ENCODE results near the gene ATXN1.
"Not testable (repeated sequence)": the region's sequence is repeated elsewhere in the genome, so short reads cannot be mapped to it uniquely, and the experiment has no call there.

ATXN1 gene

DNA sequence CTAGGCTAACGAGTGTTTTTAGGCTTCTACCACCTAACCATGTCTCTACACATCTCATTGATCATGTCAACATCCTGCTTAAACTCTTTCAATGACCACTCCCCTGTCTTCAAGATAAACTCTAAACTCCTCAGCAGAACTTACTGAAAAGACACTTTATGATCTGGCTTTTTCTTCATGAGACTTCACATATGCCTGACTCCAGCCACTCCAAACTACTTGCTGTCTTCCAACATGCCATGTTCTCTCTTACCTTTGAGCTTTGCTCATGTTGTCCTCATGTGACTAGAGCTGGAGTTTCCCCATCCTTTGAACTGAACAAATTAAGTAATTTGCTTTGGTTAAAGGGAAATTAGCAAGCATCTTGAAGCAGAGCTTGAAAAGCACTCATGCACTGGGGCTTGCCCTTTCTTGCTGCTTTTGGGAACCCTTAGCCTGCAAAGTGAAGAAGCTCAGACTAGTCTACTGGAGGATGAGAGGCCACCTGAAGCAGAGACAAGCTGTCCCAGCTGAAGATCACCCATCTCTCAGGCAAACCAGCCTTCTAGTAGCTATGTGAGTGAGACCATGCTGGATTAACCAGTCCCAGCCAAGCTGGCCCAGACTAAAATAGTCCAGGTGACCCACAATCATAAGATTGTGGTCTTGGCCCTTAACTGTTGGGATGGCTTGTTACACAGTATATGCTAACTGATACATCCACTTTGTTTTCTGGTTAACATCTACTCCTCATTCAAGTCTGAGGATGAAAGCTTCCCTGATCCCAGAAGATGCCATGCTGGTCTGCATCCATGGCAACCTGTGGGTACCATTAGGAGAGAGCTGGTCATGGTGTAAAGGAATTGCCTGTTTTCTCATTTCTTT, 287.1 kb downstream of the ATXN1 start:
- DNase-seq (ENCODE audit: low read depth, low spot score) = no peak

DNA sequence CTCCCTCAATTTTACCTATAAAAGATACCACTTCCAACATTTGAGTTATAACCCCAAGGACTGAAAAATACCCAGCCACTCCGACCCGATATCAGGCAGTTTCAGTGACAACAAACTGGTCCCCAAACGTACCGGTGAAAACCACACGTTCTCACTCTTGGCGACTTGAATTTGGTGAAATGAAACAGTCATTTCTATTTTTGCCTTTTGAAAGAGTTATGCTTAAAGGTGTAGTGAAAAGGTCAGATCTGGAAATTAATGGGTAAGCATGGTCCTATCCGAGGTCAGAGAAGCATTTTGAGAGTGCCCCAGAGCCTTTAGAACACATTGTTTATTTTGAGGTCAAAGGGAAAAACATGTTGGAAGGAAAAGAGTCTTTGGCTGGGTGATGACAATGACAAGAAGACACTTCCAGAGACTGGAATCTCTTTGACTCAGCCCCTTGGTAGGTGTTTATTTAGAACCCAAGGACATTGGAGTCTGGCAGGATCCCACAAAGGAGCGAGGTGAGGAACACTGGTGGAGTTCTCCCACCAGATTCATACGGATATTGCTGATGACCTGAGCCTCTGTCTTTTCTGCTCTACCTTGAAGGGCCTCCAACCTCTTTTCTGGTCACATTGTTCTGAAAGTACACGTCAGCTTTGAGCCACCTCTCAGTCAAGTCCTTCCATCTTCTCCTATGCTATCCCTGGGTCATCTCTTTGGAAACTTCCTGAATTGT, 287.9 kb downstream of the ATXN1 start:
- DNase-seq (ENCODE audit: low read depth, low spot score) = no peak

DNA sequence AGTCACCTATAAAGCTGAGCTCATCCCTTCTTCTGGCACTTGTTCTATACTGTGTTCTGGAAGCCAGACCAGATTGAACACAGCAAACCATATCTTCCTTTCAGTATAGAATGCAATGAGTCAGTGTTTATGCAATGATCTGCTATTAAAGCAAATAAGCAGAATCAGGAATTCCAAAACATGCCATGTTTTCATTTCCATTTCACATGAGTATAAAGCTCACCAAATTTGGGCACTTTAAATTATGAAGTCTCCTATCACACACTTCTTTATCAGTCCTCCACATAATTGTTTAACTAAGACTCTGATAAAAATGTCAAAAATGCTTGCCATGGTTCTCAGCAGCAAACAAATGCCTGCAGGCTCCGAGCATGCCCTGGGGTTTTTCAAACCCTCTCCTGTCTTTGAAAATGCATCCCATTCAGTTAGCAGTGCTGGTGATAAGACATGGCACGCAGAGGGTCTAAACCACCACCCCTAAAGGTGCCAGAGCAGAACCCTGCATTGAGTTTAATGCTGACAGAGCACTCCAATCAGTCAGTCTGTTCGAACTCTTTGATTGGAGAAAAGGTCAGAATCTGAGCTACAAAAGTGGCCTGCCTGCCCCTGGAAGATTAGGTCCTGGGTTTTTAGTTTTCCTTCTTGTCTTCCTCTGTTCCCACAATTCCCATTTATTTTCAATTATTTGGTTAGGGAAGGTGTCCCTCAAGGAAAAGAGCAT, 288.8 kb downstream of the ATXN1 start:
- DNase-seq (ENCODE audit: low read depth, low spot score) = no peak

DNA sequence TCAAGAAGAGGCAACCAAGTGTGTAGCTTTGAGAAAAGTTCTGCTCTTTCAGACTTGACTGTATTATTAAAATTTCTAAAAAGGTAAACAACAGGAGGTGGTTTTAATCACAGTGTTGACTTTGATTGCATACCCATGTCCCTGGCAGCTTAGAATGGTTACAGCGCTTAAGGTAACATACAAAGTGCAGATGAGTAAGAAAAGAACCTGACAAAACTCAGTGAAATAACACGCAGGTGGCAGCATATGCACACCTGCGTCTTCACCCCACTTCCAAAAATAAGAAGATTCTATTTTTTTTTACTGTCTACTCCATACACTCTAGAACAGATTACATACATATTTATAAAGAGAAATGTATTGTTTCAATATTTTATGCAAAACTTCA, 289.4 kb downstream of the ATXN1 start:
- no peak for DNase-seq (ENCODE audit: low read depth, low spot score)

DNA sequence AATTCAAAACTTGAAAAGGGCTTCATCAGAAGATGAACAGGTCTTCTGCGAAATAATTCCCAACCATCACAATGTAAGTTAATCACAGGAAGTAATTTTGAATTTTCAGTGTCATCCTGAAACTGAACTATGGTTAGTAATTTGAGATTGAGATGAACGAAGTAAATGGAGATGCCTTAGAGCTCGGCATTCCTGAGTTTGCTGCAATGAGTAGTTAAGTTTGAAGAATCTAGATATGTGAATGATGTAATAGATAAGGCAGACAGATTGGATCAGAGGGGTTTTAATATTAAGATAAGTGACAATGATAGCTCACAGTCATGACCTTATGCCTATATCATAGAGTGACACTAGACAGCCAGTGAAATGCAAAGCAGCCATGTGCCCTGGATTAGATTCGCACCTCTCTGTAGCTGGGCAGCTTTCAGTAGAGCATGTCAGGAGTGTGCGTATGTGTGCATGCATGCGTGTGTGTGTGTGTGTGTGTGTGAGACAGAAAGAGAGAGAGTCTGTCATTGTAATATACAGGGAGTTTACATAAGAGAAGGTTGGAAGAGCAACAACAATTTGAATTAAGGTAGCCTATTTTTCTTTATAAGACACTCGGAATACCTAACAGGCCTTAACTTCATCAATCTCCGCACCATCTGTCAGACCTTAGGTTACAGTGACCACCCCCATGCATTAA, 289.9 kb downstream of the ATXN1 start:
- DNase-seq (ENCODE audit: low read depth, low spot score) = no peak

DNA sequence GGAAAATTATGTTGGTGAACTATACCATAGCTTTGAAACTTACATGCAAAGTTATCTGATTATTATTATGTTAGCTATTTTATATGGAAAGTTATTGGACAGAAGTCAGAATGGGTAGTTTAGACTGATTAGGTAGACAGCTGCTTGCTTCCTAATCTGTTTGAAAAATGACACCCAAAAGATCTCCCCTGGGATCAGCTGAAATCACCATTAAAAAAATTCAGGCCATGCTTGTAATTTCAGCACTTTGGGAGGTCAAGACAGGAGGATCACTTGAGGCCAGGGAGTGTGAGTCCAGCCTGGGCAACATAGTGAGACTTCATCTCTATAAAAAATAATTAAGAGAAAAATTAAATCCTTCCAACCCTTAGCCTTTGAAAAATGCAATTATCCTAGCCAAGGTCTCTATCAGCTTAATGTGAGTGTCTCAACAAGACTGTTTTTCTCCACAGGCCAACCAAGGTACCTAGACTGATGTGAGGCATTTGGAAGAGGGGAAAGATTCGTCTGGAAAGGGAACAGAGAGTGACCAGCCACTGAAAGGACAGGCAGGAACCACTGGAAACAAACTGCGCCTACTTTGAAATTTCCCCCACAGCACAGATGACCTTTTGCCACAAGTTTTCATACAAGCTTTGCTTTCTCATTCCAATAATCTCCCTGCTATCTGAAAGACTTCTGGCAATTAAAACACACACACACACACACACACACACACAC, 290.6 kb downstream of the ATXN1 start:
- DNase-seq (ENCODE audit: low read depth, low spot score) = no peak

DNA sequence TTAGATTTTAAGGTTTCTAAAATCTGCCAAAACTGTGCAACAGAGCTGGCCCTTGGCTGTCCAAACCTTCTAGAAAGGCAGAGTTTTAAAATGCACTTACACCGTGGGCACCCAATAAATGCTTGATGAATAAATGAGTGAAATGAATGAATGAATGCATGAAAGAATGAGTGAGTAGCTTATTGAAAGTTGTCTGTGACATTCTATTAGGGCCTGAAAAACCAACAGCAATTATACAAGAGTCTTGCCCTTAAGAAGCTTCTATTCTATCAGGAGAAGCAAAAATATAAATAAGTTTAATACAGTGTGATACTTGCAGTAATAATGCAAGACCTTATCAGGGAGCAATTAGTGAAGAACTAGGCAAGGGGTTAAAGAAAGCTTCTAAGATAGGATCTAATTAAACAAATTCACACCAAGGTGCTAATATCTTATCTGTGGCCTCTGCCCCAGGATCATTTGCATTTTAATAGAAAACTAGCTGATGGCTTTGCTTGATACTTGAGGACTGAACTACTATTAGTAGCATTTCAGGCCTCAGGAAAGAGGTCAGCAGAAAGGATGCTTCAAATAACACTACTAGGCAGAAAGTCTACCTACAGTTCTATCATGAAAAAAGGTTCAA, 292.2 kb downstream of the ATXN1 start:
- DNase-seq (ENCODE audit: low read depth, low spot score) = no peak

DNA sequence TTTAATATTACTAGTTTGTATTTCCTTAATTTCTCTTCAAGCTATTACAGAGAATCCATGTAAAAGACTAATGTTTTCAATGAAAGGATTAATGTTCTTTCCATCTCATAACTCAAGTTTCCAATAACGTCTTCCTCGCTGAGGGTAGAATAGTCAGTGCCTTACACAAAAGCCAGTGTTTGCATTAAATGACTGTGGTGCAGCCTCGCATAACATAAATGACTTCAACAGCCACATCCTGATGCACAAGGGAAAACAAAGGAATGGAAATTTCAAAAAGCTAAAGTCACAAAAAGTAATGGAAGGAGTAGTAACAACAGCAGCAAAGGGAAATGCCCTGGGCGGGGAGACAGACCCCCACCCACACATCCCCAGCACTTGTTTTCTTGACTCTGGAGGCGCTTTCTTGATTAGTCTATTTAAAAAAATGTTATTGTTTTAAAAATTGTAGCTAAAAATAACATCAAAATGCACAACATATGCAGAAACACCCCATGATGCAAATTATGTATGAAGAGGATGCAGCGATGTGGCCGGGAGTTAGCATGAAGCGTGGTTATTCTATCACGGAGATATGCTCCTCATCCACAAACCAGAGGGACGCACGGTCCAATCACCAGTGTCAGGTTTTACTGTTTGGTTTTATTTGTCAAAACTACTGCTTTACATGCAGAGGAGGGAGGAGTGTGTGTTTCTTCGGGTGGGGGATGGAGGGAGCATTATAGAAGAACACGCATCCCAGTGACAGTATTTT, 294.3 kb downstream of the ATXN1 start:
- DNase-seq (ENCODE audit: low read depth, low spot score) = no peak

DNA sequence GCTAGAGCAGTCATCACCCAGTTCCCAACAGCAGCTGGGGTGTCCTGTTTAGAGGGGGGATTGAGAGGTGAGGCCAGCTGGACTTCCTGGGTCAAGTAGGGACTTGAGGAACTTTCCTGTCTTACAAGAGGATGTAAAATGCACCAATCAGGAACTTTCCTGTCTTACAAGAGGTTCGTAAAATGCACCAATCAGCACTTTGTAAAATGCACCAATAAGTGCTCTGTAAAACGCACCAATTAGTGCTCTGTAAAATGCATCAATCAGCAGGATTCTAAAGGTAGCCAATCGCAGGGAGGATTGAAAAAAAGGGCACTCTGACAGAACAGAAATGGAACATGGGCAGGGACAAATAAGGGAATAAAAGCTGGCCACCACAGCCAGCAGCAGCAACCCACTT, 297.2 kb downstream of the ATXN1 start:
- no peak for DNase-seq (ENCODE audit: low read depth, low spot score)

DNA sequence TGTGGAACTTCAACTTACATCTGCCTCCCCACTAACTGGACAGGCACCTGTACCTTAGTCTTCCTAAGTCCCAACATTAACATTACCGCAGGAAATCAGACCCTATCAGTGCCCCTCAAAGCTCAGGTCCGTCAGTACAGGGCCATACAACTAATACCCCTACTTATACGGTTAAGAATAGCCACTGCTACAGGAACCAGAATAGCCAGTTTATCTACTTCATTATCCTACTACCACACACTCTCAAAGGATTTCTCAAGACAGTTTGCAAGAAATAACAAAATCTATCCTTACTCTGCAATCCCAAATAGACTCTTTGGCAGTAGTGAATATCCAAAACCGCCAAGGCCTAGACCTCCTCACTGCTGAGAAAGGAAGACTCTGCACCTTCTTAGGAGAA, 298.0 kb downstream of the ATXN1 start:
- DNase-seq (ENCODE audit: low read depth, low spot score) = not testable (repeated sequence)

DNA sequence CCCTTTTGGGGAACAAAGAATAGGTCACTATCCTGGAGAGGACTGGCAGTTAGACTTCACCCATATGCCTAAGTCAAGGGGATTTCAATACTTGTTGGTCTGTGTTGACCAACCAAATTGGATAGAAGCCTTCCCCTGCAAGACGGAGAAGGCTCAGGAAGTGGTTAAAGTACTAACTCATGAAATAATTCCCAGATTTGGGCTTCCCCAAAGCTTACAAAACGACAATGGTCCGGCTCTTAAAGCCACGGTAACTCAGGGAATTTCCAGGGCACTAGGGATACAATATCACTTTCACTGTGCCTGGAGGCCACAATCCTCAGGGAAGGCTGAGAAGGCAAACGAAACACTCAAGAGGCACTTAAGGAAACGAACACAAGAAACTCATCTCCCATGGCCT, 299.8 kb downstream of the ATXN1 start:
- DNase-seq (ENCODE audit: low read depth, low spot score) = no peak

DNA sequence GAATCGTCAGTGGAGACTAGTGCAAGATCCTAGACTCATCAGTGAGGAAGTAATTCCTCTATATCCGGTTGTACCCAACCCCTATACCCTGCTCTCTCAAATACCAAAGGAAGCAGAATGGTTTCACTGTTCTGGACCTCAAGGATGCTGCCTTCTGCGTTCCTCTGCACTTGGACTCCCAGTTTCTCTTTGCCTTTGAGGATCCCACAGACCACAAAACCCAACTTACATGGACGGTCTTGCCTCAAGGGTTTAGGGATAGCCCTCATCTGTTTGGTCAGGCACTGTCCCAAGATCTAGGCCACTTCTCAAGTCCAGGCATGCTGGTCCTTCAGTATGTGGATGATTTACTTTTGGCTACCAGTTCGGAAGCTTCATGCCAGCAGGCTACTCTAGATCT, 301.8 kb downstream of the ATXN1 start:
- DNase-seq (ENCODE audit: low read depth, low spot score) = not testable (repeated sequence)

DNA sequence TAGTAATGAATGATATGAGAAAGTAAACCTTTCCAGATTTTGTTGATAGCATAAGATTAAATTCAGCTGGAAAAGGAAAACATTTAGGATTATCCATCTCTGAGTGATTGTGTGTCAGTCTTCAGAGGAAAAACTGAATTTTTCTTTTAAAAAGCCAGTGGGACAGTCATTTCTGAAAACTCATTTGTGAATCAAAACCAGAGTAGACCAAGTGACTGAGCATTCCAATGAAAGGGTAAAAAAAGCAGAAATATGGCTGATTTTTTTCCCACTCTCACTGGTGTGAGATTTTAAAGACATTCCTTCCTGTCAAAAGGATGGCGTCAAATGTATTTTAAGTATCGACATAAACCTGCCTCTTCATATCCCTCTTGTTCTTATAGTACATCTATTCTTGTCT, 308.9 kb downstream of the ATXN1 start:
- no peak for DNase-seq (ENCODE audit: low read depth, low spot score)

DNA sequence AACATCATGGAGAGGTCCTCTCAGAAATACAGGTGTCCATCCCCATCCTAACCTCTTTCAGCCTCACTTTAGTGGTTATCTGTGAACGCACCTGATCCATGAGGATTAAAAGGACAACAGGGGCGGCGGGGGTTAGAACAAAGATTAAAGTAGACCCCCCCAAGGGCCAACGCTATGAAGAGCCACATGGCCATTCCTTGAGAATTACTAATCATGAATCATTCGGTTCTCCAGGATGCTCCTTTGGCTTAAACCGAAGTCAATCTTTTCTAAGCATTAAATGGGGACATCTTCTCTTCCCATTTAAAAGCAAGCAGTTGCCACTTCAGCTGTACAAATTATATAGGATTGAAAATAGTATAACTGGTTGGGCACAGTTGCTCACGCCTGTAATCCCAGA, 310.4 kb downstream of the ATXN1 start:
- DNase-seq (ENCODE audit: low read depth, low spot score) = no peak

DNA sequence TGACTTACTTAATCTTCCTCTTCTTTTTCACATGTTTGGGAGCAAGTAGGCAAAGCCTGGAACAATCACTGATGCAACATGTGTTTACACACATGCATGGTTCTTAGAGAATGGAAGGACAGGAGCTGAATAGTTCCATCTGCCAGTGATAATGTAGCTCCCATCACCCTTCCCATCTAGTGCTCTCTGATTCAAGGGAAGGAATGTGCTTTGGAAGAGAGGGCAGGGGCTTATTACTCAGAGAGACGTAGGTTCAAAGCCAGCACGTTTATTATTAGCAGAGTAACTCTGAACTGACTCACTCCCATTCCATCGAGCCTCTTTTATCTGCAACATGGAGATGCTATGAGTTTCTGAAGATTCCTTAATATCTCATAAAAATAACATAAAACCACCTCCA, 311.0 kb downstream of the ATXN1 start:
- DNase-seq (ENCODE audit: low read depth, low spot score) = no peak

DNA sequence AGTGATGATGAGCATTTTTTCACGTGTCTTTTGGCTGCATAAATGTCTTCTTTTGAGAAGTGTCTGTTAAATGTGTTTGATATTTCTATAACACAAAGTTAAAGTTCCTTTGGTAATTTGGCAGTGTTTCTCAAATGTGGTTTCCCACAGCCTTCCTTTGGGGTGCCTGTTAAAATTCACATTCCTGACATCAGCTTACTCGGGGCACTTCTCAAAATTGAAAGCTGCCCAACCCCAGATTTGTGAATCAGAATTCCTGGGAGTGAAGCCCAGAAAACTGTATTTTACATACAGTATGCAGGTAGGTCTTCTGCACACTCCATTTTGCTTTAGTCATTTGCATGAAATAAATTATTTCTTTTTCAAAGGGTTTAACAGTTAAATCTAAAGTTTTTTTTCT, 315.0 kb downstream of the ATXN1 start:
- DNase-seq (ENCODE audit: low read depth, low spot score) = no peak

DNA sequence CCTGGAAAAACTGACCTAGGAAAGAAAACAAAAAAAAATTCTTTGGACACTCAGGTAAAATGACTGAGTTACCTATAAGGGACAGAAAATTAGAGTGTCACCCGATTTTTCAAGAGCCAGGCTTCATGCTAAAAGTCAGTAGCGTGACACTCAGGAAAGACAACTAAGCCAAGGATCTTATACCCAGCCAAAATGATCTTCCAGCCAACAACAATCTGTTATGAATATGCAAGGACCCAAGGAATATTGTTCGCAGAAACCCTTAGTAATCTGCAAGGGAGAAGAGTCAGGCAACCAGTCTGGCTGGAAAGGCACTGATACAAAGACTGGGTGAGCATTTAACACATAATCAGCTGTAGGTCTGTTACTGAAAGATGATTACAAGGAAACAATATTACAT, 319.2 kb downstream of the ATXN1 start:
- no peak for DNase-seq (ENCODE audit: low read depth, low spot score)

DNA sequence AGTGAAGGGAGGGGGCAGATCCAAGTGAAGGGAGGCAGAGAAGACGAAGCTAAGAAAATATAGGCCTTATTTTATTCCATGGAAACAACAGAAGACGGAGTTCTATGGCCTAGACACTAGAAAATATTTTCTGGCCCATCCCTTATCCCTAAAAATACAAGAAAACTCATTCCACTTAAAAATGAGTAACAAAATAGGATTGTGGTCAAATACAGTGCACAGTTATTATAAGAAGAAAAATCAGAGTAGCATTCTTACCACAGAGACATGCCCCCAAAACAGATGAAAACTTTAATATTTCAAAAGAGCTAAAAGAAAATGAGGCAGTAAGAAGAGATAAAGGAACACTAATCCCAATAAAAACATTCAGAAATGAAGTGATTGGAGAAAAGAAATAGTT, 320.0 kb downstream of the ATXN1 start:
- no peak for DNase-seq (ENCODE audit: low read depth, low spot score)

DNA sequence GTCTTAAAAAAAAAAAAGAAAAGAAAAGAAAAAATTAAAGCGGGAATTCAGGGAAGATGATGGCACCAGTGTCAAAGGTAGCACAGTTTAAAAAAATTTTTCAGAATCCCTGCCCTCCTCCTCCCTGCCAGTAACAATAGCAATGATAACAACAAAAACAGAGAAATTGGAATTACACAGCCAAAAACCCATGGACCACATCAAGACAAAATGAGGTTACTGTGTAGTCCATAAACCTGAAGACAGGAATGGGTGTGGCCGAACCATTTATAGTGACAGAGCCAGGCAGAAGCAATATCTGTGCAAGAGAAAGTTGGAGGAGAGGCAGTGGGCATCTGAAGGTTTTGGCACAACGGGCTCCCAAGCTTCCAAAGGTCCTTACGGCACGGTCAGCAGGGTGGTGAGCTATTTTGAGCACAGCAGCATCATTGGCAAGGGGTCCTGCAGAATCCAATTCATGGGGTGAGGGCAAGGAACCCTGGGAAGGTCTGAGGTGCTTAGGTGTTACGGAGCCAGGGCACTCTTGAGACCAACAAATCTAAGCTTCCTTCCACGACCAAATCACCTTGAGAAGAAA, 320.5 kb downstream of the ATXN1 start:
- DNase-seq (ENCODE audit: low read depth, low spot score) = no peak

All from smooth muscle cell of the brain vasculature (primary cell).